Vagina (tissue), 2 donors: ENCODE results near the gene GRM3. TPM values are rescaled to one million over a fixed set of nuclear protein-coding genes. Genes with fewer than 3 reads are reported as not detected.

Experiments used
- DNase-seq, 2 donors: peaks; one replicate each; pipeline ENCODE4 v3.0.0-alpha.2; 2017; ENCODE audit errors: extremely low spot score in 2 of 2
- H3K27ac ChIP-seq: fragments of 200-600 bp; sonication (generic); one replicate; pipeline ENCODE4 v1.5.1; 2019
- H3K27me3 ChIP-seq: fragments of 200-600 bp; sonication (generic); one replicate; pipeline ENCODE4 v1.5.1; 2019
- H3K36me3 ChIP-seq, 2 donors: fragments of 200-600 bp; sonication (generic); one replicate each; pipeline ENCODE4 v1.5.1; 2017 to 2019
- H3K4me1 ChIP-seq: fragments of 200-600 bp; sonication (generic); one replicate; pipeline ENCODE4 v1.5.1; 2019
- H3K4me3 ChIP-seq, 2 donors: fragments of 200-600 bp; sonication (generic); 1 replicate in 1 of 2; 2 replicates in 1 of 2; pipeline ENCODE4 v1.5.1; 2016 to 2019
- H3K9me3 ChIP-seq: fragments of 200-600 bp; sonication (generic); one replicate; pipeline ENCODE4 v1.5.1; 2019
- CTCF ChIP-seq, 3 experiments: fragments of 450-650 bp in 2 of 3; fragments of 200-600 bp in 1 of 3; sonication (generic) in 1 of 3; IDR thresholded peaks; one replicate each; pipeline ENCODE4 v1.5.1; 2017 to 2019; ENCODE audit warnings: antibody characterized with exemption in 3 of 3, mild to moderate bottlenecking in 2 of 3, moderate library complexity in 2 of 3
- POLR2A ChIP-seq, 2 donors: fragments of 450-650 bp; IDR thresholded peaks; one replicate each; pipeline ENCODE4 v1.6.1; 2017; ENCODE audit warnings: antibody characterized with exemption in 2 of 2, mild to moderate bottlenecking in 2 of 2, moderate library complexity in 2 of 2
- POLR2AphosphoS5 ChIP-seq, 2 donors: sonication (generic); formaldehyde crosslinking; IDR thresholded peaks; one replicate each; pipeline ENCODE4 v1.9.0; 2017; ENCODE audit warnings: antibody characterized with exemption in 2 of 2, mild to moderate bottlenecking in 2 of 2, low read depth in 1 of 2; ENCODE audit not compliant: insufficient read depth in 1 of 2
- intact Hi-C: fragments of 100-400 bp; cut with DNase I; formaldehyde crosslinking; loops from one replicate; pipeline ENCODE4 v1.15.1; 2023
- total RNA-seq: library from RNA; depleted of rRNA; stranded (reverse); fragments of >200 nt; gene quantifications from one replicate; pipeline ENCODE4 v1.2.3, GENCODE V29; 2016

GRM3 gene
- total RNA-seq, 1 donor from 2014 or later, result not detected

DNA sequence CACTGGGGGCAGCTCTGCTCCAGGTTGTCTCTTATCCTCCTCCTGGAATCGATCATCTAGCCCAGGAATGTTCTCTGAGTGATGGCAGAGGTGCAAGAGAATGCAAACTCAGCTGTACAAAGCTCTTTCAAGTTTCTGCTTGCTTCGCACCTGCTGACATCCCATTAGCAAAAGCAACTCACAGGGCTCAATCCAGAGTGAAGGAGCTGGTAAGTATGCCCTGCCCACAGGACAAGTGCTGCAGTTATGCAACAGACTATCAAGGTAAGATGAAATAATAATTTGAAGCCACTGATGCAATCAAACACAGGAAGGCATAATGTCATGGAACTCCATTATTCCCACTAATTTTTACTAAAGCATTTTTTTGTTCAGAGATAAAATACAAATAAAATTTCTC, 122.2 kb downstream of the GRM3 start:
- H3K9me3 ChIP-seq, result no peaks in the 10 kb centered on the region
- intact Hi-C loops, result no loop called here

GRCh38 chr7:86768394-86768793, 124.7 kb downstream of the GRM3 start:
- H3K27ac ChIP-seq, result no peak overlapping the region
- DNase-seq, result no peak
- TF ChIP-seq POLR2A (IDR thresholded peaks at IDR 0.05) (no peak), CTCF (IDR thresholded peaks at IDR 0.05) (no peak), POLR2AphosphoS5 (IDR thresholded peaks at IDR 0.05; ENCODE audit: insufficient read depth in 1 of 2, low read depth in 1 of 2) (no peak)
- no peaks in the 10 kb centered on the region for H3K27me3 ChIP-seq
- no peak overlapping the region for H3K4me3 ChIP-seq
- intact Hi-C loops, result no loop called here
- no peaks in the 10 kb centered on the region for H3K4me1 ChIP-seq
- no peaks in the 10 kb centered on the region for H3K36me3 ChIP-seq
- no peaks in the 10 kb centered on the region for H3K9me3 ChIP-seq

More for the DNA sequence above, 122.2 kb downstream of the GRM3 start:
- H3K4me1 ChIP-seq, result no peaks in the 10 kb centered on the region
- no peak overlapping the region for H3K27ac ChIP-seq
- no peak overlapping the region for H3K4me3 ChIP-seq
- H3K27me3 ChIP-seq, result no peaks in the 10 kb centered on the region
- no peaks in the 10 kb centered on the region for H3K36me3 ChIP-seq
- no peak for DNase-seq
- TF ChIP-seq CTCF (IDR thresholded peaks at IDR 0.05), result no peak
- TF ChIP-seq POLR2A (IDR thresholded peaks at IDR 0.05), result no peak
- no peak for TF ChIP-seq POLR2AphosphoS5 (IDR thresholded peaks at IDR 0.05; ENCODE audit: insufficient read depth in 1 of 2, low read depth in 1 of 2)

GRCh38 chr7:86768967-86769760, 125.5 kb downstream of the GRM3 start:
- no peaks in the 10 kb centered on the region for H3K36me3 ChIP-seq
- H3K27me3 ChIP-seq, result no peaks in the 10 kb centered on the region
- no peak overlapping the region for H3K27ac ChIP-seq
- intact Hi-C loops, result no loop called here
- no peak for DNase-seq
- no peaks in the 10 kb centered on the region for H3K4me1 ChIP-seq
- TF ChIP-seq POLR2A (IDR thresholded peaks at IDR 0.05) (no peak), POLR2AphosphoS5 (IDR thresholded peaks at IDR 0.05; ENCODE audit: insufficient read depth in 1 of 2, low read depth in 1 of 2) (no peak), CTCF (IDR thresholded peaks at IDR 0.05) (no peak)
- no peak overlapping the region for H3K4me3 ChIP-seq
- no peaks in the 10 kb centered on the region for H3K9me3 ChIP-seq

GRCh38 chr7:86773309-86773708, 129.6 kb downstream of the GRM3 start:
- Histone ChIP-seq H3K36me3 (no peaks in the 10 kb centered on the region), H3K9me3 (no peaks in the 10 kb centered on the region), H3K27me3 (no peaks in the 10 kb centered on the region), H3K4me1 (no peaks in the 10 kb centered on the region), H3K4me3 (no peak overlapping the region), H3K27ac (no peak overlapping the region)
- intact Hi-C loops, result no loop called here
- DNase-seq, result no peak
- TF ChIP-seq POLR2AphosphoS5 (IDR thresholded peaks at IDR 0.05; ENCODE audit: insufficient read depth in 1 of 2, low read depth in 1 of 2) (no peak), CTCF (IDR thresholded peaks at IDR 0.05) (no peak), POLR2A (IDR thresholded peaks at IDR 0.05) (no peak)

DNA sequence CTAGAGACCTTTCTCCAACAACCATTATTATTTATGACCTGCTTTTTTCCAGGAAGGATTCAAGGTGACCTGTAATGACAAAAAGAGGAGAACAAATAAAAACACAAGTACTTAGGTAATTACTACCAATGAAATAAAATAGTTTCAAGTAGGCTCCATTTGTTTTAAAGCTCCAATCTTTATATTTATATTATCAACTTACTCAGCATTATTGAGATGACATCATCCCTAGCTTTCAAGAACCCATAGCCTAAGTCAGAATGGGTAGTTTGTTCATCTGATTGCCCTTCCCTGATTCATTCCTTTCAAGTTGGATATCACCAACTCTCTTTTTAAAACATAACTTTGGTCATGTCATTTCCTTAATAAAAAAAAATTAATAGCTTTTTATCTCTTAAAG, 131.5 kb downstream of the GRM3 start:
- no peaks in the 10 kb centered on the region for H3K36me3 ChIP-seq
- H3K4me1 ChIP-seq, result no peaks in the 10 kb centered on the region
- no peak overlapping the region for H3K27ac ChIP-seq
- no peaks in the 10 kb centered on the region for H3K9me3 ChIP-seq
- no peak for TF ChIP-seq POLR2AphosphoS5 (IDR thresholded peaks at IDR 0.05; ENCODE audit: insufficient read depth in 1 of 2, low read depth in 1 of 2)
- TF ChIP-seq POLR2A (IDR thresholded peaks at IDR 0.05), result no peak
- TF ChIP-seq CTCF (IDR thresholded peaks at IDR 0.05), result no peak
- no peak overlapping the region for H3K4me3 ChIP-seq
- H3K27me3 ChIP-seq, result no peaks in the 10 kb centered on the region
- no peak for DNase-seq
- intact Hi-C loops, result no loop called here
